K562 (cell line): Measurements from ENCODE around the gene ACADSB. TPM values are rescaled to one million over a fixed set of nuclear protein-coding genes. Genes with fewer than 3 reads are reported as not detected.

ENCODE experiments used
- ATF1 ChIP-seq, 2 experiments: fragments of 450-650 bp in 1 of 2; IDR thresholded peaks; 2 replicates each; pipeline ENCODE4 v1.6.1; 2016; ENCODE audit warnings: missing compliant biosample characterization in 1 of 2, missing genetic modification characterization in 1 of 2
- BRD4 ChIP-seq: fragments of 200-600 bp; sonication (generic); IDR thresholded peaks from 2 replicates; pipeline ENCODE4 v1.6.1; 2017; ENCODE audit warnings: inconsistent platforms
- CEBPB ChIP-seq: fragments of 450-650 bp; IDR thresholded peaks from 2 replicates; pipeline ENCODE4 v1.6.1; 2016; ENCODE audit warnings: missing genetic modification characterization, missing compliant biosample characterization
- HSF4 ChIP-seq: fragments of 250-450 bp; sonication (Bioruptor Pico); IDR thresholded peaks from 2 replicates; pipeline ENCODE4 v2.1.2; 2022; ENCODE audit warnings: mild to moderate bottlenecking, moderate library complexity, borderline replicate concordance
- KHSRP ChIP-seq: fragments of 450-650 bp; IDR thresholded peaks from 2 replicates; pipeline ENCODE4 v1.6.1; 2017
- MEF2D ChIP-seq: conservative IDR thresholded peaks from 2 replicates; pipeline ENCODE4 v1.6.1; 2016; ENCODE audit warnings: low read depth, missing genetic modification characterization, missing compliant biosample characterization
- MXI1 ChIP-seq: IDR thresholded peaks from 2 replicates; pipeline ENCODE4 v1.6.1; 2011; ENCODE audit warnings: low read depth, mild to moderate bottlenecking, improper control_type of control experiment, low read length
- POLR3A ChIP-seq: IDR thresholded peaks from 2 replicates; pipeline ENCODE4 v1.6.1; 2011; ENCODE audit warnings: borderline replicate concordance, mild to moderate bottlenecking, moderate library complexity; ENCODE audit not compliant: insufficient read length, insufficient read depth; ENCODE audit errors: extremely low read depth
- RBBP5 ChIP-seq: fragments of 200-600 bp; sonication (generic); IDR thresholded peaks from 2 replicates; pipeline ENCODE4 v1.6.1; 2012; ENCODE audit warnings: borderline replicate concordance, mild to moderate bottlenecking, low read length, control low read depth, inconsistent platforms; ENCODE audit not compliant: insufficient read depth, poor library complexity, severe bottlenecking
- RBM14 ChIP-seq: fragments of 200-400 bp; formaldehyde crosslinking; IDR thresholded peaks from 2 replicates; pipeline ENCODE4 v1.6.1; 2018; ENCODE audit warnings: low read depth, mild to moderate bottlenecking, low read length, moderate library complexity, borderline replicate concordance; ENCODE audit not compliant: insufficient read depth
- ZEB2 ChIP-seq: fragments of 450-650 bp; IDR thresholded peaks from 2 replicates; pipeline ENCODE4 v1.6.1; 2016
- ZFP30 ChIP-seq: fragments of 250-450 bp; sonication (Bioruptor Pico); IDR thresholded peaks from 2 replicates; pipeline ENCODE4 v1.8.0; 2022; ENCODE audit warnings: moderate library complexity, mild to moderate bottlenecking, inconsistent platforms, borderline replicate concordance
- ZSCAN32 ChIP-seq: fragments of 450-650 bp; formaldehyde crosslinking; IDR thresholded peaks from 2 replicates; pipeline ENCODE4 v1.4.0; 2020; ENCODE audit warnings: mild to moderate bottlenecking, moderate library complexity
- ZZZ3 ChIP-seq: fragments of 450-650 bp; IDR thresholded peaks from 2 replicates; pipeline ENCODE4 v1.6.1; 2016; ENCODE audit warnings: antibody characterized with exemption, mild to moderate bottlenecking, moderate library complexity
- polyA plus RNA-seq, 8 experiments: library from polyadenylated mRNA; depleted of rRNA in 4 of 8; stranded (reverse) in 5 of 8; unstranded in 3 of 8; fragments of >200 nt; fragmentation: Nextera tagmentation in 2 of 8; fragmentation: Illumina TruSeq in 1 of 8; extraction: Ambion mirVana in 2 of 8; extraction: Trizol in 1 of 8; gene quantifications; 2 replicates each; pipeline versions ENCODE4 v1.2.1 to v1.2.3, GENCODE V29; 2011 to 2014; ENCODE audit warnings: inconsistent platforms in 1 of 8, missing spikeins in 1 of 8
- total RNA-seq, 7 experiments: library from RNA; depleted of rRNA in 6 of 7; stranded (reverse); fragments of >200 nt in 6 of 7; fragmentation: Illumina TruSeq in 2 of 7; extraction: Trizol in 2 of 7; gene quantifications; 2 replicates each; pipeline versions ENCODE4 v1.2.1 to v1.2.3, GENCODE V29; 2011 to 2021; ENCODE audit warnings: low replicate concordance in 1 of 7
- TF ChIP-seq, protein P1 (sequence below), 2 experiments: IDR thresholded peaks in 1 of 2; conservative IDR thresholded peaks in 1 of 2; 2 replicates each; pipeline ENCODE4 v1.6.1; 2016; ENCODE audit warnings: low read depth in 2 of 2, mild to moderate bottlenecking in 1 of 2, missing compliant biosample characterization in 1 of 2, missing genetic modification characterization in 1 of 2, moderate library complexity in 1 of 2
- TF ChIP-seq, protein P2 (sequence below): sonication (generic); formaldehyde crosslinking; IDR thresholded peaks from 2 replicates; pipeline ENCODE4 v1.5.0; 2020; ENCODE audit warnings: missing genetic modification reagents
- TF ChIP-seq, protein P3 (sequence below): fragments of 450-650 bp; IDR thresholded peaks from 2 replicates; pipeline ENCODE4 v1.6.1; 2017; ENCODE audit warnings: mild to moderate bottlenecking, moderate library complexity
- TF ChIP-seq, protein P4 (sequence below): fragments of 250-450 bp; sonication (Bioruptor Pico); IDR thresholded peaks from 2 replicates; pipeline ENCODE4 v1.8.0; 2022; ENCODE audit warnings: inconsistent platforms, mild to moderate bottlenecking, moderate library complexity, borderline replicate concordance
- TF ChIP-seq, protein P5 (sequence below): fragments of 450-650 bp; formaldehyde crosslinking; IDR thresholded peaks from 2 replicates; pipeline ENCODE4 v1.4.0; 2022; ENCODE audit warnings: missing genetic modification characterization

The ACADSB gene
- total and polyA plus RNA-seq, 9 of the 15 experiments (the other 6 are each of a cell fraction or from before 2014, with no cell fraction given), result 2.9 to 9.1 (median 5.8) TPM

DNA sequence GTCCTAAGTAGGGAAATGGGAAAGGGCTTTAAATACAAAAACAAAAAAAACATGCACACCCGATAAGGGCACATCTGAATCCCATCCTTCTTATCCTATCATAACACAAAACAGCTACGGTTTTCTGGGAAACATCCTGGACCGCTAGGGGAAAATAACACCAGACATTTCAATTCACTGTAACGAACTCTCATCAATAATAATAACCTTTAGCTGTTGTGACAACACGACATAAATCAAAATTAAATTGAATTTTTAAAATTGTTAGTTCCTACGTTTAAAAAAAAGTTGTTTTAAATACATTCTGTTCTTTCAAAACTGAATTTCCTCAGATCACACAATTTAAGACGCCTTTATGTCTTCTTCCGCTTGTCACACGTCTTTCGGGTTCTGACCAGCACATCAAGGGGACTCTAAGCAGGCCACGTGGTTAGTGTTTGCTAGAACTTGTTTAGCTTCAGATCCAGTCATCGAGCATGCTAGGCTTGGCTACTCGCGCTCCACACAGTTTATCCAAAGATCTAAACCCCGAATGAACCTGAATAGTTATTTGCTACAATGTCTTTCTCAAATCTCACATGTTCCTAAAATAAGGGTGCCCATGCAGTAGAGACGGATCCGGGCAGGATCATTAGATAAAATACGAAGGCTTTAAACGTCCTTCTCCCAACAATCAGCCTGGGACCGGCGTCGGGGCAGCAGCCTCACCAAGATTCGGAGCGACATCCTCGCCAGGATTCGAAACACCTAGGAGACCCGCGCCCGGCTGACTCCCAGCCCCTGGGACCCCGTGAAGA is 1.1 kb upstream of the ACADSB start (continued):
- TF ChIP-seq ZFP30 (CRISPR knock-in tag), result no peak
- no peak for TF ChIP-seq CEBPB (tag)
- TF ChIP-seq, protein P1, sequence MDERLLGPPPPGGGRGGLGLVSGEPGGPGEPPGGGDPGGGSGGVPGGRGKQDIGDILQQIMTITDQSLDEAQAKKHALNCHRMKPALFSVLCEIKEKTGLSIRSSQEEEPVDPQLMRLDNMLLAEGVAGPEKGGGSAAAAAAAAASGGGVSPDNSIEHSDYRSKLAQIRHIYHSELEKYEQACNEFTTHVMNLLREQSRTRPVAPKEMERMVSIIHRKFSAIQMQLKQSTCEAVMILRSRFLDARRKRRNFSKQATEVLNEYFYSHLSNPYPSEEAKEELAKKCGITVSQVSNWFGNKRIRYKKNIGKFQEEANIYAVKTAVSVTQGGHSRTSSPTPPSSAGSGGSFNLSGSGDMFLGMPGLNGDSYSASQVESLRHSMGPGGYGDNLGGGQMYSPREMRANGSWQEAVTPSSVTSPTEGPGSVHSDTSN (CRISPR knock-in tag; IDR thresholded peaks at IDR 0.05; ENCODE audit: low read depth), result no peak
- TF ChIP-seq, protein P1 (tag; conservative IDR thresholded peaks at IDR 0.05; ENCODE audit: low read depth), result peak; percentile 28; the same call in 1 of the 2 replicates
- TF ChIP-seq, protein P2, sequence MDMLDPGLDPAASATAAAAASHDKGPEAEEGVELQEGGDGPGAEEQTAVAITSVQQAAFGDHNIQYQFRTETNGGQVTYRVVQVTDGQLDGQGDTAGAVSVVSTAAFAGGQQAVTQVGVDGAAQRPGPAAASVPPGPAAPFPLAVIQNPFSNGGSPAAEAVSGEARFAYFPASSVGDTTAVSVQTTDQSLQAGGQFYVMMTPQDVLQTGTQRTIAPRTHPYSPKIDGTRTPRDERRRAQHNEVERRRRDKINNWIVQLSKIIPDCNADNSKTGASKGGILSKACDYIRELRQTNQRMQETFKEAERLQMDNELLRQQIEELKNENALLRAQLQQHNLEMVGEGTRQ (CRISPR knock-in tag), result peak; percentile 57
- no peak for TF ChIP-seq KHSRP
- no peak for TF ChIP-seq BRD4
- TF ChIP-seq ATF1 (CRISPR knock-in tag; IDR thresholded peaks at IDR 0.05), result no peak
- no peak for TF ChIP-seq ATF1 (tag; IDR thresholded peaks at IDR 0.05)
- peak; percentile 57; the same call in 1 of the 2 replicates for TF ChIP-seq MXI1
- no peak for TF ChIP-seq ZZZ3
- TF ChIP-seq, protein P3, sequence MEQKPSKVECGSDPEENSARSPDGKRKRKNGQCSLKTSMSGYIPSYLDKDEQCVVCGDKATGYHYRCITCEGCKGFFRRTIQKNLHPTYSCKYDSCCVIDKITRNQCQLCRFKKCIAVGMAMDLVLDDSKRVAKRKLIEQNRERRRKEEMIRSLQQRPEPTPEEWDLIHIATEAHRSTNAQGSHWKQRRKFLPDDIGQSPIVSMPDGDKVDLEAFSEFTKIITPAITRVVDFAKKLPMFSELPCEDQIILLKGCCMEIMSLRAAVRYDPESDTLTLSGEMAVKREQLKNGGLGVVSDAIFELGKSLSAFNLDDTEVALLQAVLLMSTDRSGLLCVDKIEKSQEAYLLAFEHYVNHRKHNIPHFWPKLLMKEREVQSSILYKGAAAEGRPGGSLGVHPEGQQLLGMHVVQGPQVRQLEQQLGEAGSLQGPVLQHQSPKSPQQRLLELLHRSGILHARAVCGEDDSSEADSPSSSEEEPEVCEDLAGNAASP, result no peak
- no peak for TF ChIP-seq RBM14
- TF ChIP-seq POLR3A, result no peak
- no peak for TF ChIP-seq RBBP5
- no peak for TF ChIP-seq MEF2D (tag)
- no peak for TF ChIP-seq ZEB2
- TF ChIP-seq ZSCAN32 (CRISPR knock-in tag), result no peak
- TF ChIP-seq, protein P4, sequence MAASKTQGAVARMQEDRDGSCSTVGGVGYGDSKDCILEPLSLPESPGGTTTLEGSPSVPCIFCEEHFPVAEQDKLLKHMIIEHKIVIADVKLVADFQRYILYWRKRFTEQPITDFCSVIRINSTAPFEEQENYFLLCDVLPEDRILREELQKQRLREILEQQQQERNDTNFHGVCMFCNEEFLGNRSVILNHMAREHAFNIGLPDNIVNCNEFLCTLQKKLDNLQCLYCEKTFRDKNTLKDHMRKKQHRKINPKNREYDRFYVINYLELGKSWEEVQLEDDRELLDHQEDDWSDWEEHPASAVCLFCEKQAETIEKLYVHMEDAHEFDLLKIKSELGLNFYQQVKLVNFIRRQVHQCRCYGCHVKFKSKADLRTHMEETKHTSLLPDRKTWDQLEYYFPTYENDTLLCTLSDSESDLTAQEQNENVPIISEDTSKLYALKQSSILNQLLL, result no peak
- TF ChIP-seq, protein P5, sequence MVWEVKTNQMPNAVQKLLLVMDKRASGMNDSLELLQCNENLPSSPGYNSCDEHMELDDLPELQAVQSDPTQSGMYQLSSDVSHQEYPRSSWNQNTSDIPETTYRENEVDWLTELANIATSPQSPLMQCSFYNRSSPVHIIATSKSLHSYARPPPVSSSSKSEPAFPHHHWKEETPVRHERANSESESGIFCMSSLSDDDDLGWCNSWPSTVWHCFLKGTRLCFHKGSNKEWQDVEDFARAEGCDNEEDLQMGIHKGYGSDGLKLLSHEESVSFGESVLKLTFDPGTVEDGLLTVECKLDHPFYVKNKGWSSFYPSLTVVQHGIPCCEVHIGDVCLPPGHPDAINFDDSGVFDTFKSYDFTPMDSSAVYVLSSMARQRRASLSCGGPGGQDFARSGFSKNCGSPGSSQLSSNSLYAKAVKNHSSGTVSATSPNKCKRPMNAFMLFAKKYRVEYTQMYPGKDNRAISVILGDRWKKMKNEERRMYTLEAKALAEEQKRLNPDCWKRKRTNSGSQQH (CRISPR knock-in tag), result no peak
- no peak for TF ChIP-seq HSF4 (CRISPR knock-in tag)
